Karpas-422 (cell line): ENCODE data around the gene TBL1Y. TPM values are rescaled to one million over a fixed set of nuclear protein-coding genes. Genes with fewer than 3 reads are reported as not detected.

Experiments
- DNase-seq: peaks from one replicate; pipeline ENCODE4 v3.0.0-alpha.2; 2015
- H2AFZ ChIP-seq: fragments of 200-600 bp; sonication (generic); 2 replicates; pipeline ENCODE4 v1.6.1; 2014; ENCODE audit warnings: antibody characterized with exemption, low read length, mixed read lengths
- H3K27ac ChIP-seq: fragments of 200-600 bp; sonication (generic); 2 replicates; pipeline ENCODE4 v1.5.1; 2014; ENCODE audit warnings: mild to moderate bottlenecking, low read length, moderate library complexity
- H3K27me3 ChIP-seq: fragments of 200-600 bp; sonication (generic); 2 replicates; pipeline ENCODE4 v1.6.1; 2014; ENCODE audit warnings: low read length, mixed read lengths
- H3K36me3 ChIP-seq: fragments of 200-600 bp; sonication (generic); 2 replicates; pipeline ENCODE4 v1.6.1; 2014; ENCODE audit warnings: low read length, mixed read lengths; ENCODE audit not compliant: insufficient read depth
- H3K4me1 ChIP-seq: fragments of 200-600 bp; sonication (generic); 2 replicates; pipeline ENCODE4 v1.6.1; 2014; ENCODE audit warnings: mild to moderate bottlenecking, low read length, mixed read lengths
- H3K4me2 ChIP-seq: fragments of 200-600 bp; sonication (generic); 2 replicates; pipeline ENCODE4 v1.6.1; 2014; ENCODE audit warnings: low read length, low read depth, mild to moderate bottlenecking; ENCODE audit not compliant: poor library complexity, severe bottlenecking
- H3K4me3 ChIP-seq: fragments of 200-600 bp; sonication (generic); 2 replicates; pipeline ENCODE4 v1.5.1; 2014; ENCODE audit warnings: mild to moderate bottlenecking, antibody characterized with exemption, low read length, mixed read lengths
- H3K79me2 ChIP-seq: fragments of 200-600 bp; sonication (generic); 2 replicates; pipeline ENCODE4 v1.6.1; 2014; ENCODE audit warnings: mild to moderate bottlenecking, low read length, mixed read lengths
- H3K9ac ChIP-seq: fragments of 200-600 bp; sonication (generic); 2 replicates; pipeline ENCODE4 v1.6.0; 2014; ENCODE audit warnings: low read length
- H3K9me2 ChIP-seq: fragments of 200-600 bp; sonication (generic), shearing (Covaris generic); replicated peaks from 2 replicates; pipeline ENCODE4 v1.6.0; 2014; ENCODE audit warnings: mild to moderate bottlenecking, low read length, moderate library complexity; ENCODE audit not compliant: insufficient read depth
- H3K9me3 ChIP-seq: fragments of 300-700, 200-600 bp; sonication (generic); 2 replicates; pipeline ENCODE4 v1.6.1; 2014; ENCODE audit warnings: low read length, mixed read lengths
- H4K20me1 ChIP-seq: fragments of 200-600 bp; sonication (generic); 2 replicates; pipeline ENCODE4 v1.6.1; 2014; ENCODE audit warnings: mild to moderate bottlenecking, antibody characterized with exemption, low read length, low read depth; ENCODE audit not compliant: insufficient read depth
- total RNA-seq: library from RNA; depleted of rRNA; stranded (reverse); fragments of >200 nt; shearing (Covaris generic); gene quantifications from 2 replicates; pipeline ENCODE4 v1.2.3, GENCODE V29; 2014; ENCODE audit warnings: low replicate concordance

TBL1Y gene
- total RNA-seq, 1 experiment from 2014 or later: not detected

DNA sequence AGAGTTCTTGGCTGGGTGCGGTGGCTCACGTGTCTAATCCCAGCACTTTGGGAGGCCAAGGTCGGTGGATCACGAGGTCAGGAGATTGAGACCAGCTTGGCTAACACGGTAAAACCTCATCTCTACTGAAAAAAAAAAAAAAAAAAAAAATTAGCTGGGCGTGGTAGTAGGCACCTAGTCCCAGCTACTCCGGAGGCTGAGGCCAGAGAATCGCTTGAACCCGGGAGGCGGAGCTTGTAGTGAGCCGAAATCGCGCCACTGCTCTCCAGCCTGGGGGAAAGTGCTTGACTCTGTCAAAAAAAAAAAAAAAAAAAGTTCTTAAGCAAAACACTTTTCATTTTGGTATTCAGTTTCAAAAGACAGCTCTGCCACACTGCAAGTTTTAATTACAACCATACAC is 37.9 kb downstream of the TBL1Y start:
- no peaks in the 10 kb centered on the region for H3K4me1 ChIP-seq
- no peak overlapping the region for H3K4me2 ChIP-seq
- H3K79me2 ChIP-seq: no peaks in the 10 kb centered on the region
- H3K9ac ChIP-seq: no peak overlapping the region
- no peak for DNase-seq
- no peak overlapping the region for H3K27ac ChIP-seq
- no peaks in the 10 kb centered on the region for H4K20me1 ChIP-seq
- H3K36me3 ChIP-seq: no peaks in the 10 kb centered on the region
- H3K9me3 ChIP-seq: no peaks in the 10 kb centered on the region
- H2AFZ ChIP-seq: no peak overlapping the region
- H3K9me2 ChIP-seq: no peaks in the 10 kb centered on the region
- no peak overlapping the region for H3K4me3 ChIP-seq
- no peaks in the 10 kb centered on the region for H3K27me3 ChIP-seq

DNA sequence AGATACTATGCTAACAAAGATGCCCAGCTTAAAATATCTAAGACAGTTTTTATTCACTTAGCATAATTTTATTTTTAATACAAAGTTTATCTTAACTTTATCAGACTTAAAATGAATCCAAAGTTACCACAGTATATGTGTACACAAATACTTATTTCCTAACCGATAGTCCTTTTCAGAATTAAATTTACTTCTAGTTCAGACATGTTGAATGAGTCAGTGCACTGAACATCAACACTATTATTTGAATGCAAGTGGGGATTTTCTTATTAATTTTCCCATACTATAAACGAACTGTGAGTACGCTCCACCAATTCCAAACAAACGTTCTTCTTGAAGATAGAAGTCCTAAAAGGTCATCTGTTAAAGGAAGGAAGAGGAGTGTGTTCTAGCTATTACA is 39.5 kb downstream of the TBL1Y start:
- Histone ChIP-seq H3K9me3 (no peaks in the 10 kb centered on the region), H3K4me3 (no peak overlapping the region), H3K27me3 (no peaks in the 10 kb centered on the region), H3K9ac (no peak overlapping the region), H3K4me2 (no peak overlapping the region), H3K9me2 (no peaks in the 10 kb centered on the region), H2AFZ (no peak overlapping the region), H4K20me1 (no peaks in the 10 kb centered on the region), H3K36me3 (no peaks in the 10 kb centered on the region), H3K27ac (no peak overlapping the region), H3K79me2 (no peaks in the 10 kb centered on the region), H3K4me1 (no peaks in the 10 kb centered on the region)
- DNase-seq: no peak

- no peak overlapping the region for H3K4me2 ChIP-seq
- no peaks in the 10 kb centered on the region for H4K20me1 ChIP-seq
- no peaks in the 10 kb centered on the region for H3K27me3 ChIP-seq
- no peak overlapping the region for H3K27ac ChIP-seq
- no peaks in the 10 kb centered on the region for H3K79me2 ChIP-seq
- H2AFZ ChIP-seq: no peak overlapping the region
- H3K36me3 ChIP-seq: no peaks in the 10 kb centered on the region
- no peaks in the 10 kb centered on the region for H3K9me2 ChIP-seq
- no peaks in the 10 kb centered on the region for H3K9me3 ChIP-seq
- no peak overlapping the region for H3K4me3 ChIP-seq
- no peak for DNase-seq
- no peak overlapping the region for H3K9ac ChIP-seq
- H3K4me1 ChIP-seq: no peaks in the 10 kb centered on the region
Observed at GRCh38 chrY:6964732-6965131, 54.2 kb downstream of the TBL1Y start.

GRCh38 chrY:6966521-6966920 is 56.0 kb downstream of the TBL1Y start:
- Histone ChIP-seq H3K4me3 (no peak overlapping the region), H3K9me3 (no peaks in the 10 kb centered on the region), H3K4me2 (no peak overlapping the region), H3K79me2 (no peaks in the 10 kb centered on the region), H3K27me3 (no peaks in the 10 kb centered on the region), H2AFZ (no peak overlapping the region), H3K27ac (no peak overlapping the region), H4K20me1 (no peaks in the 10 kb centered on the region), H3K4me1 (no peaks in the 10 kb centered on the region), H3K9me2 (no peaks in the 10 kb centered on the region), H3K9ac (no peak overlapping the region), H3K36me3 (no peaks in the 10 kb centered on the region)
- no peak for DNase-seq

- no peaks in the 10 kb centered on the region for H3K9me3 ChIP-seq
- no peaks in the 10 kb centered on the region for H3K4me1 ChIP-seq
- H3K9me2 ChIP-seq: no peaks in the 10 kb centered on the region
- H3K27ac ChIP-seq: no peak overlapping the region
- no peak overlapping the region for H2AFZ ChIP-seq
- no peaks in the 10 kb centered on the region for H3K36me3 ChIP-seq
- no peaks in the 10 kb centered on the region for H4K20me1 ChIP-seq
- no peaks in the 10 kb centered on the region for H3K27me3 ChIP-seq
- no peak overlapping the region for H3K4me3 ChIP-seq
- H3K79me2 ChIP-seq: no peaks in the 10 kb centered on the region
- no peak overlapping the region for H3K4me2 ChIP-seq
- no peak for DNase-seq
- H3K9ac ChIP-seq: no peak overlapping the region
Observed at GRCh38 chrY:6967736-6968135, 57.2 kb downstream of the TBL1Y start.

- Histone ChIP-seq H3K9me3 (no peaks in the 10 kb centered on the region), H3K79me2 (no peaks in the 10 kb centered on the region), H4K20me1 (no peaks in the 10 kb centered on the region), H3K27ac (no peak overlapping the region), H3K9ac (no peak overlapping the region), H3K4me1 (no peaks in the 10 kb centered on the region), H2AFZ (no peak overlapping the region), H3K4me3 (no peak overlapping the region), H3K27me3 (no peaks in the 10 kb centered on the region), H3K36me3 (no peaks in the 10 kb centered on the region), H3K9me2 (no peaks in the 10 kb centered on the region), H3K4me2 (no peak overlapping the region)
- no peak for DNase-seq
Observed at GRCh38 chrY:6968191-6968590, 57.7 kb downstream of the TBL1Y start.

DNA sequence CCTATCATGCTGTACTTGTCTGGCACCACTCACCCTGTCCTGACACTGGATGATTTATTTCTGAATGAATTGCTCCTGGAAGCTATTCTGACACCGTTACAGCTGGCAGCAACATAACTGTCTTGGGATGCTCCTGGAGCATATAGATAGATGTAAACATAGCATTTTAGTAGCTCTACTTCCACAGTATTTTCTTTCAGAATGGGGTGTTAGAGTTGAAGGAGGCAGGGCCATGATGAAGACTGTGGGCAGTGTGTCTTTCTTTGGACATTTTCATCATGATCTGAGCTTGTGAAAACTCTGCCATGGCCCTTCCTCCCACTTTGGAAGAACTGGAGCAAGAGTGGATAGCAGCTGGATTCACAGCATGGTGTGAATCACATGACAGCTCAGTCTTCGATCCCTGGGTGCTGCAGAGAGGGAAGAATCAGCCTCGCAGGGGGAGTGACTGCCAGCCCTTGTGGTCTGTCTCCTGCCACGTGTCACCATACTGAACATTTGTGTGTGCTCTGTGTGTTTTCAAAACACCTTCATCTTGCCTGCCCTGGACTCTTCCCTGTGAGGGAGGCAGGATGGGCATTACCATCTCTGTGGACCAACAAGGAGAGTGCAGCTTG is 61.9 kb downstream of the TBL1Y start:
- Histone ChIP-seq H3K4me1 (no peaks in the 10 kb centered on the region), H3K27ac (no peak overlapping the region), H3K27me3 (no peaks in the 10 kb centered on the region), H3K36me3 (no peaks in the 10 kb centered on the region), H3K9ac (no peak overlapping the region), H3K9me2 (no peaks in the 10 kb centered on the region), H3K4me2 (no peak overlapping the region), H3K9me3 (no peaks in the 10 kb centered on the region), H2AFZ (no peak overlapping the region), H3K79me2 (no peaks in the 10 kb centered on the region), H4K20me1 (no peaks in the 10 kb centered on the region), H3K4me3 (no peak overlapping the region)
- no peak for DNase-seq

DNA sequence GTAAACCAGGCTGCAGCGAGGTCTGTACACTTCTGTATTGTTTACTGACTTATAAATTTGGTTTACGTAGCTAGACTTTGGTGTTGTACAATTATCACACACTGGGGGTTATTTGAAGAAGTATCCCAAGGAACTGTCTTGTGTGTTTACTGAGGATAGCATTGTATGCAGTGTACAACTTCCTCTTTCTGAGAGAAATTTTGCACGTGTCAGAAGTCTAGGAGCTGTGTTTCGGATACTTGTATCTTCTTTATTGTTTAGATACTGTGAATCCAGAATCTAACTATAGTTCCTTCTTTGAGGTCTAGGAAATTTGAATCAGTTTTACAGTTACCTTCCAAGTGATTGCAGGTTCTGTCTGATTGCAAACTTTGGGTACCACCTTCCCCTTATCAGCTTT is 64.5 kb downstream of the TBL1Y start:
- Histone ChIP-seq H3K36me3 (no peaks in the 10 kb centered on the region), H3K79me2 (no peaks in the 10 kb centered on the region), H4K20me1 (no peaks in the 10 kb centered on the region), H3K27ac (no peak overlapping the region), H2AFZ (no peak overlapping the region), H3K4me2 (no peak overlapping the region), H3K4me1 (no peaks in the 10 kb centered on the region), H3K9me3 (no peaks in the 10 kb centered on the region), H3K9ac (no peak overlapping the region), H3K4me3 (no peak overlapping the region), H3K27me3 (no peaks in the 10 kb centered on the region), H3K9me2 (no peaks in the 10 kb centered on the region)
- no peak for DNase-seq

DNA sequence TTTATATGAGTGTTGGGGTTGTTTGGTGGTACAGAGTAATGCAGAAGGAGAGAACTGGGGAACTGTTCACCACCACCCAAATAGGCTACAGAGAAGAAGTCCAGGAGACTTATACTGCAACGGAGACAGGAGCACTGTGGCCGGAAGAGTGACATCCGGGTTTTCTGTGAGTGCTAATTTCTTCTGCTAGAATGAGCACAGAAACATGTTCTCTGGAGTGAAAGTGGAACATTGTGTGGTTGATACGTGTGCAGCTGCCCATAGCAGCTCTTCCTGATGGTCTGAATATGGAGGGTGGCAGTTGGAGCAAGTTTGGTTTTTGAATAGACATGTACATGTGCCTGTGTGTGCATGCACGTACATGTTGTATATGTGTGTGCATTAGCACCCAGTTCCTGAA is 67.3 kb downstream of the TBL1Y start:
- Histone ChIP-seq H3K4me1 (no peaks in the 10 kb centered on the region), H2AFZ (no peak overlapping the region), H3K79me2 (no peaks in the 10 kb centered on the region), H3K36me3 (no peaks in the 10 kb centered on the region), H3K9me2 (no peaks in the 10 kb centered on the region), H3K27me3 (no peaks in the 10 kb centered on the region), H3K9me3 (no peaks in the 10 kb centered on the region), H3K4me3 (no peak overlapping the region), H3K27ac (no peak overlapping the region), H4K20me1 (no peaks in the 10 kb centered on the region), H3K9ac (no peak overlapping the region), H3K4me2 (no peak overlapping the region)
- no peak for DNase-seq
